Posterior vena cava (tissue), 2 donors: ENCODE data around the gene PDE1A. TPM values are rescaled to one million over a fixed set of nuclear protein-coding genes. Genes with fewer than 3 reads are reported as not detected.

ENCODE experiments used
- DNase-seq: peaks from one replicate; pipeline ENCODE4 v3.0.0-alpha.2; 2020; ENCODE audit warnings: low spot score
- intact Hi-C, 2 donors: fragments of 100-400 bp; cut with DNase I; formaldehyde crosslinking; loops; one replicate each; pipeline versions ENCODE4 v1.14.1 to v1.14.2; 2022 to 2023
- total RNA-seq, 2 donors: library from RNA; stranded (reverse); fragmentation: NEBNext Ultra II Directional; extraction: Animal tissue kit (Norgen Biotek cat#: 25700); gene quantifications; one replicate each; pipeline ENCODE4 v1.2.1, GENCODE V29; 2021
- donor health status: DM: yes; HTN: yes; CAD: no.
- donor health status: DM: yes; HTN: yes; CAD: no.

The PDE1A gene
- total RNA-seq, 2 donors from 2014 or later = 7.7 to 15.1 TPM

DNA sequence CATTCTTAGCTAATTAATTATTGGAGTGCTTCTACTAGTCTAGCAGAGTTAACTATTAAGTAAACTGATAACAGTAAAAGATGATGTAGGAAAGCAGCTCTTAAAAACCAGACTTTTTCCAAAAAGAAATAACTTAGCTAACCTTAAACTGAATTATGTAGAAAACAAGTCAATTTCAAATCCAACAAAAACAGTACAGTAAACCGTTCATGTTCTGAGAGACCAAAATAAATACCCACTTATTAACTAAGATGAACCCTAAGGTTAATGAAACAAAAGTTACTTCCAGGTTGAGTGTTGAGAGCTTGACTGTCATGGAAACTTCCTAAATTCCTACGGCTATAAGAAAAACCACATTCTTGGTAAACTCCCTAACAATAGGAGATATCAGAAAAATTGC lies 260.0 kb downstream of the PDE1A start:
- DNase-seq = no peak
- intact Hi-C loops = no loop called here

DNA sequence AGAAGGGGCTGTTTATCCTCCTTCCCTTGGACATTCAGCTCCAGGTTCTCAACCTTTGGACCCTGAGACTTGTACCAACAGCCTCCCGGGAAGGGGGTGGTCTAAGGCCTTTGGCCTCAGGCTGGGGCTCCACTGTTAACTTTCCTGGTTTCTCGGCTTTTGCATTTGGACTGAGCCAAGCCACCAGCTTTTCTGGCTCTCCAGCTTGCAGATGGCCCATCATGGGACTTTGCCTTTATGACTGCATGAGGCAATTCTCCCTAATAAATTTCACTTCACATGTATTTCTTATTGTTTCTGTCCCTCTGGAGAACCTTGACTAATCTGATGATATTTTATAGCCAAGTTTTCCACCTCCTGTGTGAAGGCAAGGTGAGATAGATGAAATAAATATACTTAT lies 260.4 kb downstream of the PDE1A start:
- DNase-seq = no peak
- intact Hi-C loops = no loop called here

DNA sequence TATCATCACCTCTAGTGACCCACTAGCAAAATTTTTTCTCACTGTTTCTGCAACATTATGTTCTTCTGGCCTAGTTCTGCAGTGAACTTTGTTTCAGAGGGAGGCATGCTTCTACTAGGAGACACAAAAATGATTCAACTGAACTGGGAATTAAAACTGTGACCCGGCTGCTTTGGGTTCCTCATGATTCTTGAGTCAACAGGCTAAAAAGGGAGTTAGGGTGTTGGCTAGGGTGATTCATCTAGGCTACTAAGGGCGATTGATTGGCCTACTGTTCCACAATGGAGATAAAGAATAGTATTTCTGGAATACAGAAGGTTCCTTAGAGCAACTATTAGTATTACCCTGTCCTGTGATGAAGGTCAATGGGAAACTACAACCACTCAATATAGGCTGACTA lies 261.6 kb downstream of the PDE1A start:
- DNase-seq = no peak
- intact Hi-C loops = no loop called here

DNA sequence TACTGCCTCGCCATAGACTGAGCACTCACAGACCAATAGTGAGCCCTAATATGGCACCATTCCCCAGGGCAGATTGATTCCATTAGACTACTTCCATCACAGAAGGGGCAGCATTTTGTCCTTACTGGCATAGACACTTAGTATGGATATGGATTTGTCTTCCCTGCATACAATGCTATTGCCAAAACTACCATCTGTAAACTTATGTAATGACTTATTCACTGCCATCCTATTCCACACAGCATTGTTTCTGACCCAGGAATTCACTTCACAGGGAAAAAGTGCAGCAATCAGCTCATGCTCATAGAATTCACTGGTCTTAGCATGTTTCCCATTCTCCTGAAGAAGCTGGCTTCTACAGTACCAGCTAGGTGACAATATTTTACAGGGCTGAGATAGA lies 262.1 kb downstream of the PDE1A start:
- intact Hi-C loops = no loop called here

DNA sequence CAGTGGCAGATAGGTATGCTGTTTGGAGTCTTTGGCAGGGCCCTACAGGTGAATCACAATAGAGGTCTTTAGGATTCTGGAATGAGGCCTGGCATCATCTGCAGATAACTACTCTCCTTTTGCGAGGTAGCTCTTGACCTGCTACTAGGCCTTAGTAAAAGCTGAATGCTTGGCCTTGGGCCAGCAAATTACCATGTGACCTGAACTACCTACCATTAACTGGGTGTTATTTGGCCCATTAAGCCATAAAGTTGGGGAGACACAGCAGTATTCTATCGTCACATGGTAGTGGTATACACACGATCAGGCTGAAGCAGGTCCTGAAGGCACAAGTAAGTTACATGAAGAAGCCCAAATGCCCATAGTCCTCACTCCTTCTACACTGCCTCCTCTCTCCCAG lies 263.0 kb downstream of the PDE1A start:
- intact Hi-C loops = no loop called here
- DNase-seq = no peak

More for the DNA sequence above, 262.1 kb downstream of the PDE1A start:
- DNase-seq = no peak

- no peak for DNase-seq
- intact Hi-C loops = no loop called here
Measured at GRCh38 chr2:182148344-182148743, 278.5 kb downstream of the PDE1A start.

- DNase-seq = no peak
- intact Hi-C loops = no loop called here
Measured at GRCh38 chr2:182144776-182145165, 282.1 kb downstream of the PDE1A start.

DNA sequence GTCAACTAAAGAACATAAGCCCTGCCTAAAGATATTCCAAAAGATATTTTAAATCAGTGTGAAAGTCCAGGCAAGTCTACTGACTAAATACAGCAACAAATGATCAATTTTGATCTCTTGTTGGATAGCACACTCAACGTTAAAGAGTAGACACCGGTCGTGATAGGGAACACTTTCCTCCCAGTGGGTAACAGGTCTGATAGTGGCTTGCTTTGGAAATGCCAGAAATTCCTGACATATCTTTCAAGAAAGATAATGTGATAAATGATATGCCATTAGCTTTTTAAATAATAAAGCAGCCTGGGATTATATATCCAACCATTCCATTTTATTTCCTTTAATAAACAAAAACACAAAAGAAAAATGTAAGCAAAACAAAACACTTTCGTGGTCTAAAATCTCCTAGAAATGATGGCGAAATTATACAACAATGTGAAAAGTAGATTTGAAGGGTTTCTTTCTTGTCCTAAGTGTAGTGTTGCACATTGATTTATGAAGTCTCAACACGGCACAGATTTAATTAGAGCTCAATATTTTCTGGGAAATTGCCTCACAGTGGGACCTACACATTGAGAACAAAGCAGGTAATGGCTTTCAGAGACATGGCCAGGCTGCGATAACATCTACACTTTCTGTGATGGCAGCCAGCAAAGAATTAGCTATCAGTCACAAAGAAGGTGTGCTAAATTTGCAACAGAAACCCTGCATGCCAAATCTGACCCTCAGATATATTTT lies 282.6 kb downstream of the PDE1A start:
- intact Hi-C loops = no loop called here
- no peak for DNase-seq

DNA sequence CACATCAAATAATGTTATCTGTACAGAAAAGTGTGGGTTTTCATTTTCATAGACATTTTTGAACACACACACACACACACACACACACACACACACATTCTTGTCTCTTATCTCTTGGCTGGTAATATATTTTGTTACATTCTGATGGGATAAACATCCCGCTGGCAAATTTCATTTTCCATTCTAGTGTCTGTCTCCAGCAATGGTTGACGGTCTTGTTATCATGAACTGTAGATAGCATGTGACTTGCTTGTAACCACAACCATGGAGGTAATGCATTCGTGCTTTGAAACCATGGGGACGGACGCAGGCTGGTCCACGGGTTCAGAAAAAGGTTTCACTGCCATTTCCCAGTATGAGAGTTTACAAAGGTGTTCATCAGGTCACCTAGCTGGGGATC lies 284.8 kb downstream of the PDE1A start:
- DNase-seq = no peak
- intact Hi-C loops = no loop called here

DNA sequence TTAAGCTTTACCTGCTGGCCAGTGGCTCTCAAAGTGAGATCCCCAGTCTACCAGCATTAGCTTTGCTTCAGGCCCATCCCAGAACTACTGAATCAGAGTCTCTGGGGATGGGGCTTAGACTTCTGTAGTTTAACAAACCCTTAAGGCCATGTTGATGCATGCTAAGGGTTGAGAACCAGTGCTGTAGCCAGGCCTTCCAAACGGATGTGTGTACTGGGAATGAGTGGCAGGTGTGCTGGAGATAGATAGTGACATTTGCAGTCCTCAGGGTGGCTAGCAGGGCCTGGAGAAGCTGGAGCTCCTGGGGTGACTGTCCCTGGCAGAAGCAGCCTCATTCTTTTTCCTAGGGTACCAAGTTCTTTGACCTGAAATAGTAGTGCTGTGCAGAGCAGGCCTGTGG lies 292.6 kb downstream of the PDE1A start:
- intact Hi-C loops = no loop called here
- DNase-seq = no peak

GRCh38 chr2:182133195-182133891 lies 293.5 kb downstream of the PDE1A start:
- intact Hi-C loops = no loop called here
- no peak for DNase-seq

DNA sequence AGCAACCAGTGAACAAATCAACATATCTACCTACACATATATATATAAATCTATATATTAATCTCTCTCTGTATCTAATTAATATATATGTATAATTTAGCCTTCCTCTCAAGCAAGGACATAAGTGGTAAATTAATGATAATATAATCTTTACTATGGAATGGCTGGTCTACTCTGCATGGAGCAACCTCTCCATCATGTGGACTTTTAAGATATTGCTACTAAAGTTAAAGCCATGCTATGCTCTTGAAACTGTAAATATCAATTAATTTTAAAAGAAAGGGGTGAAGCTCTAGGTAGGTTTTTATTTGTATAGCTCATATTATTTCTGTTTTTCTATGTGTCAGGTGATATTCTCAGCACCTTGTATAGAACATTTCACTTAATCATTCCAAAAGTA lies 294.2 kb downstream of the PDE1A start:
- intact Hi-C loops = no loop called here
- DNase-seq = no peak

DNA sequence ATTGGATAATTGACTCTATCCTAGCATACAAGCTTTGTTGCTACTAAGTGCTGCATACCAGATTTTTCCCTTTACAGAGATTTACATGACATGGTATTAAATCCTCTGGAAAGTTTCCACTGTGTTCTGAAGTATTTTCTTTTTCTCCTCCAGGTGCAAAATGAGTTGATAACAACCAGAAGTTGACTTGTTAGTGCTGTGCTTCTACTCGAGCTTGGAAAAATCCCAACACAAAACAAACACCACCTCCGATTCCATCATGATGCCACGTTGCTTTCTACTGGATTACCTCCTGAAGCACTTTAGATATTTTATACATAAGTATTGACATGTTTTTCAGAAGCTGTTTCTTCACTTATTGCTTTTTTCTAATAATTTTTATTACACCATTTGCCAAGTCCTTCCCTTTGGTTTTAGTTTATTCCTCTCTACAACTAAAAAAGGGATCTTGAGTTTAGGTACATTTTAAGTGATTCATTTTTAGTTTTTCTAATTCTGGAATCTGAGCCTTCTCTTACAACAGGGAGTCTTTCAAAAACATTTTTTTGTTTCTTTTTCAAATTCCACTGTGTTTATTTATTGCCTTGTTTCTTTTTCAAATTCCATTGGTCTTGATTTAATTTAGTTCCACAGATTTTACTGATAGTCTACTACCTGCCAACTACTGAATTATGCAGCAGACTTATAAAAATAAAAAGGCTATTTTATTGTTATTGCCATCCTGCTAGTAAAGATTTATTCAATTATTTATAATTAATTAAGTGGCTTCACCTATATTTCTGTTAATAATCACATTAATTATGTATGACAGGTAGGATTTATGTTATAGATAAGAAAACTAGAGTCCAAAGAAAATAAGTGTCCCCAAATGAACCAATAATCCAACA lies 297.8 kb downstream of the PDE1A start:
- intact Hi-C loops = no loop called here
- no peak for DNase-seq

DNA sequence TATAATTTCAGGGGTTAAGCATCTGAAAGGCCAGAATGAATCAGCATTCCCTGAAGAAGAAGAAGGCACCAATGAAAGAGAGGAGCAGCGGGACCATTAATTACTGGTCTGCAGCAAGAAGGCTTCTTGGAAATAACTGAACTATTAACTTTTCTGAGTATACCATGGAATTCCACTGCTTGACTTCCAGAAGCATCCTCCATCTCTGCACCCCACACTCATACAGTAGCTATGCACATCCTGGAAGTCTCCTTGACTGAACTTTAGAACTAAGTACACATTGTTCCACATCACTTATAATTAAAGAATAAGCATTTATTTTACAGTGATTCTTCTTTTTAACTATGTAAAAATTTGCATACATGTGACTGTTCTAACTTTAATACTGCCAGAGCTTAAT lies 309.6 kb downstream of the PDE1A start:
- no peak for DNase-seq
- intact Hi-C loops = no loop called here

- intact Hi-C loops = no loop called here
- DNase-seq = no peak
Measured at GRCh38 chr2:182116774-182117173, 310.1 kb downstream of the PDE1A start.

- intact Hi-C loops = no loop called here
Measured at GRCh38 chr2:182115258-182115657, 311.6 kb downstream of the PDE1A start.

GRCh38 chr2:182113334-182113733 lies 313.5 kb downstream of the PDE1A start:
- intact Hi-C loops = no loop called here
- DNase-seq = no peak

More at GRCh38 chr2:182115258-182115657, 311.6 kb downstream of the PDE1A start:
- no peak for DNase-seq

GRCh38 chr2:182110347-182110746 lies 316.5 kb downstream of the PDE1A start:
- no peak for DNase-seq
- intact Hi-C loops = no loop called here

GRCh38 chr2:182103526-182103925 lies 323.3 kb downstream of the PDE1A start:
- DNase-seq = no peak
- intact Hi-C loops = no loop called here

- intact Hi-C loops = no loop called here
- no peak for DNase-seq
Measured at GRCh38 chr2:182101263-182101662, 325.6 kb downstream of the PDE1A start.
